DND-41 (cell line): Measurements from ENCODE around the gene ZNF609.

Experiments
- ATAC-seq: fragments of 200-7000 bp; cut with Tn5 transposase; 3 replicates; pipeline ENCODE4 v1.9.1; 2021; ENCODE audit warnings: low read depth; ENCODE audit not compliant: insufficient read depth
- DNase-seq: peaks from one replicate; pipeline ENCODE4 v3.0.0-alpha.2; 2020
- H2AFZ ChIP-seq: 2 replicates; pipeline ENCODE4 v1.6.0; 2012; ENCODE audit warnings: low read depth, low read length
- H3K27ac ChIP-seq: 2 replicates; pipeline ENCODE4 v1.5.1; 2012; ENCODE audit warnings: low read length, inconsistent platforms
- H3K27me3 ChIP-seq: fragments of 200-600 bp; sonication (generic); 2 replicates; pipeline ENCODE4 v1.6.0; 2012; ENCODE audit warnings: low read length, mild to moderate bottlenecking, inconsistent platforms; ENCODE audit not compliant: insufficient read depth, poor library complexity
- H3K36me3 ChIP-seq: 2 replicates; pipeline ENCODE4 v1.5.1; 2012; ENCODE audit warnings: low read length, inconsistent platforms; ENCODE audit not compliant: insufficient read depth
- H3K4me1 ChIP-seq: 2 replicates; pipeline ENCODE4 v1.5.1; 2012; ENCODE audit warnings: mild to moderate bottlenecking, low read length; ENCODE audit not compliant: insufficient read depth
- H3K4me2 ChIP-seq: 2 replicates; pipeline ENCODE4 v1.6.0; 2012; ENCODE audit warnings: mild to moderate bottlenecking, moderate library complexity, low read length, inconsistent platforms; ENCODE audit not compliant: insufficient read depth
- H3K4me3 ChIP-seq, 2 experiments: fragments of 200-600 bp in 1 of 2; shearing (Covaris generic) in 1 of 2; 2 replicates each; pipeline ENCODE4 v1.5.1; 2012 to 2016; ENCODE audit warnings: inconsistent platforms in 2 of 2, low read length in 2 of 2, mild to moderate bottlenecking in 2 of 2, low read depth in 1 of 2, moderate library complexity in 1 of 2
- H3K79me2 ChIP-seq: 2 replicates; pipeline ENCODE4 v1.6.0; 2012; ENCODE audit warnings: low read length, inconsistent platforms; ENCODE audit not compliant: insufficient read depth
- H3K9ac ChIP-seq: 2 replicates; pipeline ENCODE4 v1.6.0; 2012; ENCODE audit warnings: low read depth, mild to moderate bottlenecking, inconsistent platforms, low read length, moderate library complexity
- H3K9me3 ChIP-seq: 2 replicates; pipeline ENCODE4 v1.5.1; 2012; ENCODE audit warnings: low read length, moderate library complexity, mild to moderate bottlenecking, inconsistent platforms; ENCODE audit not compliant: insufficient read depth, severe bottlenecking
- H4K20me1 ChIP-seq: 2 replicates; pipeline ENCODE4 v1.6.0; 2012; ENCODE audit warnings: low read length; ENCODE audit not compliant: insufficient read depth
- CTCF ChIP-seq: IDR thresholded peaks from 2 replicates; pipeline ENCODE4 v1.5.1; 2012; ENCODE audit warnings: borderline replicate concordance, low read length, moderate library complexity, mild to moderate bottlenecking; ENCODE audit not compliant: poor library complexity, severe bottlenecking; ENCODE audit errors: extremely low read depth
- EZH2 ChIP-seq: IDR thresholded peaks from 3 replicates; pipeline ENCODE4 v1.6.1; 2012; ENCODE audit warnings: borderline replicate concordance, low read depth, mild to moderate bottlenecking, moderate library complexity, low read length, inconsistent platforms; ENCODE audit not compliant: severe bottlenecking

The ZNF609 gene

GRCh38 chr15:64694816-64695215, 234.4 kb downstream of the ZNF609 start:
- Histone ChIP-seq H3K36me3 (peaks cover 32% of the 10 kb centered on the region), H4K20me1 (peaks cover 28% of the 10 kb centered on the region), H3K4me3 (no peak overlapping the region), H3K27me3 (no peaks in the 10 kb centered on the region), H3K79me2 (peaks cover 63% of the 10 kb centered on the region), H3K9me3 (no peaks in the 10 kb centered on the region), H3K27ac (no peak overlapping the region), H2AFZ (no peak overlapping the region), H3K4me2 (no peak overlapping the region), H3K9ac (no peak overlapping the region), H3K4me1 (peaks cover 9% of the 10 kb centered on the region)
- DNase-seq, result no peak
- TF ChIP-seq EZH2, result no peak
- no peak for TF ChIP-seq CTCF
- no peak for ATAC-seq

- Histone ChIP-seq H3K27me3 (no peaks in the 10 kb centered on the region), H3K9me3 (no peaks in the 10 kb centered on the region), H3K79me2 (peaks cover 71% of the 10 kb centered on the region), H3K4me1 (peaks cover 17% of the 10 kb centered on the region), H3K4me3 (no peak overlapping the region), H4K20me1 (peaks cover 35% of the 10 kb centered on the region), H3K4me2 (no peak overlapping the region), H3K27ac (no peak overlapping the region), H3K36me3 (peaks cover 32% of the 10 kb centered on the region), H2AFZ (no peak overlapping the region), H3K9ac (no peak overlapping the region)
- TF ChIP-seq CTCF (no peak), EZH2 (no peak)
- ATAC-seq (no peak), DNase-seq (no peak)
Observed at GRCh38 chr15:64695561-64695992, 235.2 kb downstream of the ZNF609 start.

- DNase-seq, result no peak
- Histone ChIP-seq H3K4me3 (no peak overlapping the region), H3K4me1 (peaks cover 26% of the 10 kb centered on the region), H3K79me2 (peaks cover 75% of the 10 kb centered on the region), H2AFZ (no peak overlapping the region), H4K20me1 (peaks cover 33% of the 10 kb centered on the region), H3K9me3 (no peaks in the 10 kb centered on the region), H3K9ac (no peak overlapping the region), H3K36me3 (peaks cover 24% of the 10 kb centered on the region), H3K4me2 (no peak overlapping the region), H3K27me3 (no peaks in the 10 kb centered on the region), H3K27ac (no peak overlapping the region)
- no peak for ATAC-seq
- no peak for TF ChIP-seq CTCF
- TF ChIP-seq EZH2, result no peak
Observed at GRCh38 chr15:64696481-64696880, 236.1 kb downstream of the ZNF609 start.

GRCh38 chr15:64697911-64698369, 237.6 kb downstream of the ZNF609 start:
- Histone ChIP-seq H3K9me3 (no peaks in the 10 kb centered on the region), H3K27me3 (no peaks in the 10 kb centered on the region), H3K4me2 (no peak overlapping the region), H3K79me2 (peaks cover 86% of the 10 kb centered on the region), H3K27ac (no peak overlapping the region), H3K9ac (no peak overlapping the region), H3K4me3 (no peak overlapping the region), H4K20me1 (peaks cover 33% of the 10 kb centered on the region), H3K36me3 (peaks cover 19% of the 10 kb centered on the region), H2AFZ (no peak overlapping the region), H3K4me1 (peaks cover 37% of the 10 kb centered on the region)
- no peak for DNase-seq
- ATAC-seq, result no peak
- TF ChIP-seq CTCF (no peak), EZH2 (no peak)
